GM06990 (cell line): ENCODE results near the gene FAM131A.
A peak's percentile ranks its signal among the peaks of the same experiment; 100 is the strongest.

Experiments
- DNase-seq: peaks from one replicate; pipeline ENCODE4 v3.0.0-alpha.2; 2011; ENCODE audit not compliant: insufficient read length; ENCODE audit errors: extremely low read depth
- H3K27me3 ChIP-seq: replicated peaks from 2 replicates; pipeline ENCODE4 v1.6.0; 2011; ENCODE audit warnings: low read length; ENCODE audit not compliant: control insufficient read depth, insufficient read depth
- H3K36me3 ChIP-seq: 2 replicates; pipeline ENCODE4 v1.5.1; 2011; ENCODE audit warnings: low read length; ENCODE audit not compliant: control insufficient read depth, insufficient read depth
- H3K4me3 ChIP-seq: replicated peaks from 2 replicates; pipeline ENCODE4 v1.5.1; 2011; ENCODE audit warnings: low read depth, mild to moderate bottlenecking, control low read depth, low read length
- CTCF ChIP-seq: IDR thresholded peaks from 2 replicates; pipeline ENCODE4 v1.5.1; 2011; ENCODE audit warnings: low read length, control low read depth, mild to moderate bottlenecking, inconsistent platforms; ENCODE audit not compliant: insufficient read depth, poor library complexity, severe bottlenecking

Gene FAM131A

DNA sequence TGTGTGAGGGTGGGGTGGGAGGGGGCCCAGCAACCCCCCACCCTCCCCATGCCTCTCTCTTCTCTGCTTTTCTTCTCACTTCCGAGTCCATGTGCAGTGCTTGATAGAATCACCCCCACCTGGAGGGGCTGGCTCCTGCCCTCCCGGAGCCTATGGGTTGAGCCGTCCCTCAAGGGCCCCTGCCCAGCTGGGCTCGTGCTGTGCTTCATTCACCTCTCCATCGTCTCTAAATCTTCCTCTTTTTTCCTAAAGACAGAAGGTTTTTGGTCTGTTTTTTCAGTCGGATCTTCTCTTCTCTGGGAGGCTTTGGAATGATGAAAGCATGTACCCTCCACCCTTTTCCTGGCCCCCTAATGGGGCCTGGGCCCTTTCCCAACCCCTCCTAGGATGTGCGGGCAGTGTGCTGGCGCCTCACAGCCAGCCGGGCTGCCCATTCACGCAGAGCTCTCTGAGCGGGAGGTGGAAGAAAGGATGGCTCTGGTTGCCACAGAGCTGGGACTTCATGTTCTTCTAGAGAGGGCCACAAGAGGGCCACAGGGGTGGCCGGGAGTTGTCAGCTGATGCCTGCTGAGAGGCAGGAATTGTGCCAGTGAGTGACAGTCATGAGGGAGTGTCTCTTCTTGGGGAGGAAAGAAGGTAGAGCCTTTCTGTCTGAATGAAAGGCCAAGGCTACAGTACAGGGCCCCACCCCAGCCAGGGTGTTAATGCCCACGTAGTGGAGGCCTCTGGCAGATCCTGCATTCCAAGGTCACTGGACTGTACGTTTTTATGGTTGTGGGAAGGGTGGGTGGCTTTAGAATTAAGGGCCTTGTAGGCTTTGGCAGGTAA is 8.1 kb downstream of the FAM131A start:
- TF ChIP-seq CTCF: peak; percentile 54
- DNase-seq: no peak
- H3K36me3 ChIP-seq: no peaks in the 10 kb centered on the region; the same call in 1 of the 2 replicates
- no peak overlapping the region for H3K4me3 ChIP-seq
- H3K27me3 ChIP-seq: no peaks in the 10 kb centered on the region

DNA sequence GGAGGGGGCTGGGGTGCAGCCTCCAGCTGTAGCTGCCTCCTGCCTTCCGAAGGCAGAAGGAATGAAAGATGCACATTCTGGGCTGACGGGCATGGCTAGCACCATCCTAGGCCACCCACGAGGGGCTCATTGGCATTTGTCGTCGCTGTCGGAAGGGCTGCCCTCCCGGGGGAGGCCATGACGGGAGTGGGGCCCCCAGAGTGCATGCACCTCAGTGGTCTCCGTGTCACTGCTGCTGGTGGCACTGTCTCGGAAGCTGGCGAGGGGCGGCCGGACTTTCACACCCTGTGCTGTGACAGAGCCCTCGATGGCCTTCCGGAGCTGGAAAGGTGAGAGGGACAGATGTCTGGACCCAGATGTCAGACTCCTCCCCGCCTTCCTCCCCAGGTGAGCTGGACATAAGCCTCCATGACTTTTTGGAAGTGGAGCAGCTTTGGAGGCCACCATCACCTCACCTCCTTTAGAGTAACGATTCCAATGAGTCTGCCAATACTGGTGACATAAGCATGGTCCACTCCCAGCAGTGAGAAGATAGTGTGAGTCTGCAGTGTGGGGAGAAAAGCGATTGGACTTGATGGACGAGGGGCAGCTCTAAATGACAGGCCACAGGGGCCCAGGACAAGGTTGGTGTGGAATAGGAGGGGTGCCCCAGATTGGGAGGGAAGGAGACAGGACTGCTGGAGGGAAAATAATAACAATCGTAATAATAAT is 9.2 kb downstream of the FAM131A start:
- DNase-seq: no peak
- Histone ChIP-seq H3K4me3 (no peak overlapping the region), H3K36me3 (no peaks in the 10 kb centered on the region; the same call in 1 of the 2 replicates), H3K27me3 (no peaks in the 10 kb centered on the region)
- no peak for TF ChIP-seq CTCF

DNA sequence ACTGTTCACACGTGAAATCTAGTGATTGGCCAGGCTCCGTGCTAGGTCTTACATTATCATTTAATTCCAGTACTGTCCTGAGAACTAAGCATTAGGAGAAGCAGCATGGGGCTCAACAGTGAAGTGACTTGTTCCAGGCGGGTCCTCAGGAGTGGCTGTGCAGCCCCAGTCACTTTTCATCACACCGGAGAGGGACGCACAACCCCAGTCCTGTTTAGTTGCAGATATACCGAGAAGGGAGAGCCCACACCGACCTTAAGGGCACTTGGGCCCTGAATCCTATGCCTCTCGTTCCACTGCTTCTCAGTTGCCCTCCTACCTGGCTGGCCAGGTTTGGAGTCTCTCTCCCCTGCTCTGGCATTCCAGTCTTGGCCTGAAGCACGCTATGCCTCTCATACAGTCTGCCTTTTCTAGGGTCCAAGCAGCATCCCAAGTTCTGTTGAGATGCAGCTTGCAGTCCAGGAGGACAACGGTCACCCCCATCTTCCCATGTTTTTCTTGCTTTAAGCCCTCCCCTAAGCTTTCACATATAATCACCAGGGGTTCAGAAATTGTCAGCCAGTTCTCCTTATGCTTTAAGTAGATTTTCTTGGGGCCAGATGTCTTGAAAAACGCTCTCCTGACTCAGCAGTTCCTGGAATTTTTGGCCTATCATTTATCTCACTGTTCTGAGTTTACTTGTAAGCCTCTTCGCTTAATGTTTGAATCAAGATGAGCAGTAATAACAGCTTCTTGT is 10.1 kb downstream of the FAM131A start:
- TF ChIP-seq CTCF: no peak
- no peak for DNase-seq
- H3K36me3 ChIP-seq: no peaks in the 10 kb centered on the region; the same call in 1 of the 2 replicates

DNA sequence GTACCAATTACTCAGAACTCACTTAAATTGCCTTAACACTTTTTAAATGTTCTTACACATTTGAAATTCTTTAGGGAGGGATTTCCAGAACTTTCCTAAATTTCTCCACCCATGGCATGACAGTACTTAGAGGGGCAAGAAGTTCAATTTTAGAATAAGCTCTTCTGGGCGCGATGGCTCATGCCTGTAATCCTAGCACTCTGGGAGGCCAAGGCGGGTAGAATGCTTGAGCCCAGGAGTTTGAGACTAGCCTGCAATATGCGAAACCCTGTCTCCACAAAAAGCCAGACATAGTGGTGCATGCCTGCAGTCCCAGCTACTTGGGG is 10.6 kb downstream of the FAM131A start:
- no peaks in the 10 kb centered on the region for H3K27me3 ChIP-seq
- TF ChIP-seq CTCF: no peak
- no peak overlapping the region for H3K4me3 ChIP-seq
- DNase-seq: no peak
- no peaks in the 10 kb centered on the region; the same call in 1 of the 2 replicates for H3K36me3 ChIP-seq

More for the DNA sequence above, 10.1 kb downstream of the FAM131A start:
- H3K27me3 ChIP-seq: no peaks in the 10 kb centered on the region
- no peak overlapping the region for H3K4me3 ChIP-seq

DNA sequence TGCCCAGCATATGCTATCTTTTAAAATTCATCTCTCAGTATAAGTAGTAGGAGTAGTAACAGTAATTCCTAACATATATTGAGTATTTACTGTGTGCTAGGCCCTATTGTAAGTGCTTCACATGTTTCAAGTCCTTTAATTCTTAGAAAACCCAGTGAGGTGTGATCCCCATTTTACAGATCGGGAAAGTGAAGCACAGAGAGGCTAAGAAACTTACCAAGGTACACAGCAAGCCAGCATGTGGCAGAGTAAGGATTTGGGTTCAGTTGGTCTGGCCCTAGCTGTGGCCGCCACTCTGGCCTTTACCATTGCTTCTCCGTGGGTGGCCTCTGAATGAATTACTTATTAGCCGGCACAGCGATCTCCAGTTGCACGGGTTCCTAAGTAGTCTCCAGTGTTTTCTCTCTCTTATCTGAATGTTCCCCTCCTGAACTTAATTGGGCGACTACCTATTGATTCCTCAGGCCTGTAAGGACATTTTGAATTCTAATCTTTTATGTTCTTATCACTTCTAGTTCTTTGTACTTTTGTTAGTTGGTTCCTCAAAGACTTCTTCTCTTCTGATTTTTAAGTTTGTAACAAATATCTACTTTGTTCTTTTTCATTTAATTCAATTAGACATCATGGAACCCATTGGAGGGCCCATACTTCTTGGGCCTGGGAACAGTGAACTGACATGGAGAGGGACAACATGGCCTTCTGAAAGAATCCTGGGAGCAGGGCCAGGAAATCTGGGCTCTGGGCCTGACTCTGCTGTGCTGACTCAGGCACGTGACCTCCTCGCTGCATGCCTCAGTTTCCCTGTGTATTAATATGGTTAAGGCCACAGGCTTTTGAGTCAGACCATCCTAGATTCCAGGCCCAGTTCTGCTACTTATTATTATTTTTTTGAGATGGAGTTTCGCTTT is 12.4 kb downstream of the FAM131A start:
- Histone ChIP-seq H3K36me3 (no peaks in the 10 kb centered on the region), H3K27me3 (no peaks in the 10 kb centered on the region), H3K4me3 (no peak overlapping the region)
- no peak for TF ChIP-seq CTCF
- DNase-seq: no peak
